ENCODE measurements around the gene MYZAP. TPM values are rescaled to one million over a fixed set of nuclear protein-coding genes. Genes with fewer than 3 reads are reported as not detected.

MYZAP gene
- total and polyA plus RNA-seq, 7 donors, result 2.0 to 24.8 (median 3.6) TPM

- intact Hi-C loops (cut with DNase I), result loop anchor here in 1 of 2 donors (5.0 kb wide), 1 partner anchor 95 kb away; no protein-coding TSS in a partner anchor
- Histone ChIP-seq H3K36me3 (ENCODE audit: insufficient read depth in 1 of 2, low read depth in 1 of 2) (no peaks in the 10 kb centered on the region), H3K4me1 (no peaks in the 10 kb centered on the region), H3K4me3 (no peak overlapping the region), H3K27me3 (ENCODE audit: insufficient read depth in 3 of 3, low read length in 2 of 3) (no peaks in the 10 kb centered on the region), H3K9me3 (no peaks in the 10 kb centered on the region), H3K27ac (no peak overlapping the region)
- 91 to 93% (median 93%) methylated on average over 1 of the region's 1 CpG for WGBS, 3 donors
- ATAC-seq (no peak), DNase-seq (no peak)
- TF ChIP-seq CTCF (IDR thresholded peaks at IDR 0.05), result no peak
Observed at GRCh38 chr15:57657619-57658018, 65.9 kb downstream of the MYZAP start.

GRCh38 chr15:57662091-57662744 lies 70.5 kb downstream of the MYZAP start:
- no peak for TF ChIP-seq CTCF (IDR thresholded peaks at IDR 0.05)
- Histone ChIP-seq H3K9me3 (no peaks in the 10 kb centered on the region), H3K27me3 (ENCODE audit: insufficient read depth in 3 of 3, low read length in 2 of 3) (no peaks in the 10 kb centered on the region), H3K4me3 (no peak overlapping the region), H3K36me3 (ENCODE audit: insufficient read depth in 1 of 2, low read depth in 1 of 2) (no peaks in the 10 kb centered on the region), H3K4me1 (no peaks in the 10 kb centered on the region), H3K27ac (no peak overlapping the region)
- DNase-seq (no peak), ATAC-seq (no peak)
- WGBS, 3 donors, result 63 to 79% (median 75%) methylated on average over 3 of the region's 3 CpGs
- intact Hi-C loops (cut with DNase I), result no loop called here

GRCh38 chr15:57662802-57663201 lies 71.1 kb downstream of the MYZAP start:
- Histone ChIP-seq H3K4me3 (no peak overlapping the region), H3K27ac (no peak overlapping the region), H3K27me3 (ENCODE audit: insufficient read depth in 3 of 3, low read length in 2 of 3) (no peaks in the 10 kb centered on the region), H3K36me3 (ENCODE audit: insufficient read depth in 1 of 2, low read depth in 1 of 2) (no peaks in the 10 kb centered on the region), H3K4me1 (no peaks in the 10 kb centered on the region), H3K9me3 (no peaks in the 10 kb centered on the region)
- ATAC-seq, result no peak
- TF ChIP-seq CTCF (IDR thresholded peaks at IDR 0.05), result no peak
- no peak for DNase-seq
- WGBS, 3 donors, result 85 to 100% (median 95%) methylated on average over 1 of the region's 1 CpG
- intact Hi-C loops (cut with DNase I), result no loop called here

GRCh38 chr15:57663262-57663661 lies 71.6 kb downstream of the MYZAP start:
- Histone ChIP-seq H3K4me1 (no peaks in the 10 kb centered on the region), H3K27me3 (ENCODE audit: insufficient read depth in 3 of 3, low read length in 2 of 3) (no peaks in the 10 kb centered on the region), H3K4me3 (no peak overlapping the region), H3K36me3 (ENCODE audit: insufficient read depth in 1 of 2, low read depth in 1 of 2) (no peaks in the 10 kb centered on the region), H3K9me3 (no peaks in the 10 kb centered on the region), H3K27ac (no peak overlapping the region)
- no peak for TF ChIP-seq CTCF (IDR thresholded peaks at IDR 0.05)
- WGBS, 3 donors, result 95 to 100% (median 97%) methylated on average over 2 of the region's 2 CpGs
- ATAC-seq (no peak), DNase-seq (no peak)
- intact Hi-C loops (cut with DNase I), result no loop called here

GRCh38 chr15:57665194-57665593 lies 73.5 kb downstream of the MYZAP start:
- no peak for TF ChIP-seq CTCF (IDR thresholded peaks at IDR 0.05)
- Histone ChIP-seq H3K4me1 (no peaks in the 10 kb centered on the region), H3K9me3 (no peaks in the 10 kb centered on the region), H3K36me3 (ENCODE audit: insufficient read depth in 1 of 2, low read depth in 1 of 2) (no peaks in the 10 kb centered on the region), H3K4me3 (no peak overlapping the region), H3K27ac (no peak overlapping the region), H3K27me3 (ENCODE audit: insufficient read depth in 3 of 3, low read length in 2 of 3) (no peaks in the 10 kb centered on the region)
- WGBS, 3 donors, result 75 to 82% (median 78%) methylated on average over 2 of the region's 2 CpGs
- ATAC-seq, result no peak
- no peak for DNase-seq
- intact Hi-C loops (cut with DNase I), result no loop called here
